AG08395 (cell line): Measurements from ENCODE around the gene RER1.
"Not testable (repeated sequence)": the region's sequence is repeated elsewhere in the genome, so short reads cannot be mapped to it uniquely, and the experiment has no call there.

Source experiments
- DNase-seq: peaks from one replicate; pipeline ENCODE4 v3.0.0; 2012; ENCODE audit warnings: mixed read lengths, low spot score

RER1 gene

DNA sequence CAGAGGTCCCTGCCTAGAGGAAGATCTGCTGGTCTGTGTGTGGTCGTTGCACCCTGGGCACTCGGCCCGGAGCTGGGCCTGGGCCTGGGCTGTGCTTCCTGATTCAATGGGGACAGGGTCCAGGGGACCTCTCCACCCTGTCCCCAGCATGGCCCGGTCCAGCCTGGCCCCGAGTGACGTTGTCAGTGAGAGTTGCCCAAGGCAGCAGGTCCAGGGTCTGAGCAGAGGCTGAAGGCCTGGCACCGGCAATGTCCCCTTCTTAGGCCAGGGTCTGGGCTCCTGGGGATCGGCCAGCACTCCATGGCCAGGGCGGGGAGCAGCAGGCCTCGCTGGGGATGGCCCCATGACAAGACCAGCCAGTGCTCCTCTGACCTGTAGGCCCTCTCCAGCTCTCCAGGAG lies 36.3 kb downstream of the RER1 start:
- DNase-seq, result no peak

- no peak for DNase-seq
These were observed 36.8 kb downstream of the RER1 start for GRCh38 chr1:2428490-2428889.

- no peak for DNase-seq
These were observed 38.3 kb downstream of the RER1 start for GRCh38 chr1:2429780-2430591.

DNA sequence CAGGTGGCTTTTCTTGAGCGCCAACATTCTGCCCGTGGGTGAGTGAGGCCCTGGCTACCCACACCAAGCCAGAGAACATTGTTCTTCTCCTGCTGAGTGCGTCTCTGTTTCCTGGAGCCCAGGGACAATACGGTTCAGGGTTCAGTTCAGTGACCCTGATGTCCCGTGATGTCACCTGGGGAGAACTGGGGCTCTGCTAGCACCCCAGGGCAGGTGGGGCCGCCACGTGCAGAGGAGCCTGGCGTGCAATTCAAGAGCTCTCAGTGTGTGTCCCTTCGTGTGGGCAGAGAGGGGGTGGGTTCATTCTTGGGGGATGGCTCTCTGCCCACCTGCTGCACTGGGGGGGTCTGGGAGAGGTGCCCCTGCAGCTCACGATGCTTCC lies 38.9 kb downstream of the RER1 start:
- no peak for DNase-seq

- DNase-seq, result no peak
These were observed 39.5 kb downstream of the RER1 start for GRCh38 chr1:2431103-2431502.

GRCh38 chr1:2431518-2431917 lies 39.9 kb downstream of the RER1 start:
- DNase-seq, result no peak

DNA sequence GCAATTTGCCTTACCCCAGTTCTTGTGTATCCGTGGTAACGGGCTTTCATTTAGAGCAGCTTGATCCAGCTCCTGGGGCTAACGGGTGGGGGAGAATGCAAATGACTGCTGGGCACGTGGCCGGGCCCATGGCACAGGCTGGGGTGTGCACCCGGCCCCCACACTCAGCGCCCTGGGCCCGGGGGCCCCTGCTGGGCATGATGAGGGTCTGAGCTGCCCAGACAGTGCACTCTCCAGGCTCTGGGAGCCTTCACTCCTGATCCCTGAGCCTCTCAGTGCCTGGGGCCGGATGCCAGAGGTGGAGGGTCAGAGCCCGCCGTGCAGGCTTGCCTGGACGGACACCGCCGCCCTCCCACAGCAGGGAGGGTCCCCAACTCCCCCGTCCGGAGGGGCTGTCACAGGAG lies 40.8 kb downstream of the RER1 start:
- no peak for DNase-seq

GRCh38 chr1:2433196-2433595 lies 41.6 kb downstream of the RER1 start:
- DNase-seq, result no peak

DNA sequence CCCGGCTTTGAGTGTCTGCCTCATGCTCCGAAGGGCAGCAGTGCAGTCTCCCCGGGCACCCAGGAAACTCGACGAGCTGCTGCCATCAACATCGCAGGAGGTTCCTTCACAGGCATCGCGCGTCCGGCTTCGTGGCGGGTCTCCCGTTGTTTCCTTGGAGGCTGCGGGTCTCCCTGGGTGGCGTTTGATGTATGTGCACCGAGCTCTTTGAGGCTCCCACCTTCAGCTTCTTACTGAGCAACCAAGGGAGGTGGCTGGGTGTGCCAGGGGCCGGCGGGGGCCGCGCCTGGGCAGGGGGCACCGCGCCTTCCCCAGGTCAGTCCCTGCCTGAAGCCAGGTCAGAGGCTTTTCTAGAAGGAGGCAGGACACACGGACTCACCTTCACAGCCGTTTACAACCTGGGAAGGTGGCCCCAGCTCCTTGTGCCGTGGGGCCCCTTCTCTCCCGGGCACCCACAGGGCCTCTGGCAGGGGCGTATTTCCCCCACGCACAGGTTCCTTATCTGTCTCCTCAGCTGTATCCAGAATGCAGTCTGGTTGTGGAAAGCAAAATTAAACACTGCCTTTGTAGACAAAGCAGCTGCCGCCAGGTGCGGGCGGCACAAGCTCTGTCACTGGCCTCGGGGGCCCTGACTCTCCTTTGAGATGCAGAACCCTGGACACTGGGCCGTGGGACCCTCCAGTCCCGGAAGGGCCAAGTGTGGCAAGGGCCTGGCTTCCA lies 42.5 kb downstream of the RER1 start:
- DNase-seq, result no peak

DNA sequence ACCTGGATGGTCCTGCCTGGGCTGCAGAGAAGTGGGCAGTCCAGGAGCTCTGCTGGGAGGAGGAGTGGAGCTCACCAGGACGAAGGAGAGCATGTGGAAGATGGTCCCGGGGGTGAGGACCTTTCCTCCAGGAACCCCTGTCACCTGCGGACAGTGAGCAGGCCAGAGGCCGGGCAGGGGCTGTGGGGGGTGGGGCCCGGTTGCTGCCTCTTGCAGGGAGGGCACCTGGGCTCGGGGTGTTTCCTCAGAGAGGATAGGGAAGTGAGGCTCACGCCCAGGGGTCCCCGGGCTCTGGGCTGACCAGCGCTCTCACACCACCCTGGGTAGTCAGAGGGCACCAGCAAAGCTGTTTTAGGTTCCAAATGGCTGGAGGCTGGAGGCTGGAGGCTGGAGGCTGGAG lies 43.5 kb downstream of the RER1 start:
- no peak for DNase-seq

- DNase-seq, result no peak
These were observed 44.2 kb downstream of the RER1 start for GRCh38 chr1:2435746-2436355.

DNA sequence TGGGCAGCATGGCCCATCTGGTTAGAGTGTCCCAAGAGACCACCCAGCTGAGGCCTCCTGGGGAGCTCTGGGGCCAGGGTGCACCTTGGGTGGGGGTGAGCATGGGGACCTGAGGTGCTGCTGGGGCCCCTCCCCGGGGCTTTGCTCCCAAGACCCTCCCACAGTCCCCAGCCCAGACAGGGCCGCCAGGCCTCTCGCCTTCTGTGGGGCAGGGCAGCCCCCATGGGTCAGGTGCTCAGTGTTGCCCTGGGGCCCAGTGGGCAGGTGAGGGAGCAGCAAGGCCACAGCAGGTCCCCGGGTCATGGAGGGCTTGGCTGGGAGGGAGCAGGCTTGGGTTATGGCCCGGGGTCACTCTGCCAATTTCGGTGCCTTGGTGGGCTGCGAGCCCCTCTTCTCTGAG lies 45.2 kb downstream of the RER1 start:
- DNase-seq, result no peak

GRCh38 chr1:2437617-2438016 lies 46.0 kb downstream of the RER1 start:
- no peak for DNase-seq

- no peak for DNase-seq
These were observed 46.4 kb downstream of the RER1 start for GRCh38 chr1:2438038-2438437.

DNA sequence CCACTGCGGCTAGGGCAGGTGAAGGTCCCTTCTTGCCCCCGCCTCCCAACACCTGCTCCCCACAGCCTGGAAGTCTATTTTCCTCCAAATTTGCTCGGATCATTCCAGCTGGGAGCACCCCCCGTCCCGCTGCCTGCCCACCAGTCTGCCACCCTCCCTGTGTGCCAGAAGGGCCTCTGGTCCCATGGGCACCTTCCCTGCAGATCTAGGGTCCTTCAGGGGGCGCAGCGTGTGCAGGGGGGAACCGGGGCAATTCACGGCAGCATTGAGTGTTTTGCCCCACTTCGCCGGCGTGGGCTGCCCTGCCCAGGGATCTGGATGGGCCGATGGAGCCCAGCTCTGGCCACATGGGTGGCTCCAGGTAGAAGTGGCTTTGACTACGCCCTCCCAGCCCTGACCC lies 47.0 kb downstream of the RER1 start:
- no peak for DNase-seq

DNA sequence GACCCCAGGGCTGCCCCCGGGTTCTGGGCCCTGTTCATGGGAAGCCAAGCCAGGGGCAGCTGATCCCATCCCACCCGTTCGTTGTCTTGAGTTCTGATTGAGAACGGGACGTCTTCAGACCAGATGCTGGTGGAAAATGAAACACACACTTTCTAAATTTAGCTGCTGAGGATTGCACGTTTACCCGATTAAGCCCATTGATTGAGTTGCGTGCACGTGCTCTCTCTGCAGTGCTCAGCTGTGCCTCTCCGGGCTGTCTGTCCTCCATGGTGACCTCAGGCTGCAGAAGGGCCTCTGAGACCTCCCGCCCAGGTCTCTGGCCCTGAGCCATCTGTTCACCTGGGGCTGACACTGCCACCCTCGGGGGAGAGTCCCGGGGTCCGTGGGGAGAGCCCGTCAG lies 47.7 kb downstream of the RER1 start:
- no peak for DNase-seq

DNA sequence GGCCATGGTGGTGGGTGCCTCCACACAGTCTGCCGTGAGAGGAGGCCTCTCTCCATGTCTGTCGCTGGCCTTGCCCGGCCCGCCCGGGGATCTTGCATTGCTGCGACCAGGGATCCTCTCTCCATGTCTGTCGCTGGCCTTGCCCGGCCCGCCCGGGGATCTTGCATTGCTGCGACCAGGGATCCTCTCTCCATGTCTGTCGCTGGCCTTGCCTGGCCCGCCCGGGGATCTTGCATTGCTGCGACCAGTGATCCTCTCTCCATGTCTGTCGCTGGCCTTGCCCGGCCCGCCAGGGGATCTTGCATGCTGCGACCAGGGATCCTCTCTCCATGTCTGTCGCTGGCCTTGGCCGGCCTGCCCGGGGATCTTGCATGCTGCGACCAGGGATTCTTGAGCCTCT lies 48.7 kb downstream of the RER1 start:
- not testable (repeated sequence) for DNase-seq

GRCh38 chr1:2441746-2442145 lies 50.1 kb downstream of the RER1 start:
- no peak for DNase-seq

DNA sequence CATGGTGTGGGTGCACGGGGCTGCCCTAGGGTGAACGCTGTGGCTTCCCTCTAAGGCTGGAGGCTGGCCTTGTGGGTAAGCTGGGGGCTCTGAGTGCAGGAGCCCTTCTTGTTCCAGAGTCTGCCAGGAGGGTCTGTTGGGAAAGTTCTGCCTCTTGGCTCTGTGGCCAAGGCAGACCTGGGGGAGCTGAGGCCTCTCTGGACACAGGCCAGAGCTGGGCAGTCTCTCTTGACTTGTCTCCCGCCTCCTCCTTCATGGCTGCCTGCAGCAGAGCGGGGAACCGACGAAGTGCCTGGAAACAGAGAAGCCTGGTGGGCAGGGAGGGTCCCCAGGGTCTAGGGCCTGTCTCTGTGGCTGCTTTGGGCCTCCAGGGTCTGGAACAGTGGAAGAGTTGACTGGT lies 51.0 kb downstream of the RER1 start:
- DNase-seq, result no peak

DNA sequence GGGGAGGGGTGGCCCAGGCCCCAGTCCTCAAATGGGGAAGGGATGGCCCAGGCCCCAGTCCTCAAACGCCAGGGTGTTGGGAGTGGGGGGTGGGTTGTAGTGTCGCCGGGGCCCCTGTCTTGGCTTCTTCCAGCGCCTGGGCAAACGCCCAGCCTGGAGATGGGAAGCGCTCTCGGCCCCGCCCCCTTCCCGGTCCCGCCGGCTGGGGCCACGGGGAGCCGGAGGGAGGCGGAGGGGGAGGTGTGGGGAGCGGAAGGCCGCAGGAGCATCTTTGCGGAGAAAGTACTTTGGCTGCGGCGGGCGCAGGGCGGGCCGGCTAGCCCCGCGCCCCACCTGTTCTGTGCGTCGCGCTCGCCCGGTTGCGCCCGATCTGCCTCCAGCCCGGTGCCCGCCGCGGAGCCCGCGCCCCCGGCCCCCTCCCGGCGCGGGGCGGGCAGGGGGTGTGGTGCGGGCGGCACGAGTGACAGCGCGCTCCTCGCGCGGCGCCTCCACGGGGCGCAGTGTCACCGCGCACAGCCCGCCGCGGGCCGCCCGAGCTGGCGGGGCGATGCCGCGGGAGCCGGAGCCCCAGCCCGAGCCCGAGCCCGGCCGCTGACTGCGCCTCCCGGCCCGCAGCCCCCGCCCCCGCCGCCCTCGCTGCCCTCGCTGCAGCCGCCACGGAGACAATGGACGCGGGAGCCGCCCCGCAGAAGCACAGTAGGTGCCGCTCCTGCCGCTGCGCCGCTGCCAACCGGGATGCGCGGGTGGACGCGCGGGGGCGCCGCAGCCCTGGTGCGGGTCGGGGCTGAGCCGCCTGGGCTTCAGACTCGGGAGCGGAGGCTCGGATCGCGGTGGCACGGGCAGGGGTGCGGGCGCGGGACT lies 51.9 kb downstream of the RER1 start:
- DNase-seq, result no peak

GRCh38 chr1:2444138-2444591 lies 52.5 kb downstream of the RER1 start:
- no peak for DNase-seq

DNA sequence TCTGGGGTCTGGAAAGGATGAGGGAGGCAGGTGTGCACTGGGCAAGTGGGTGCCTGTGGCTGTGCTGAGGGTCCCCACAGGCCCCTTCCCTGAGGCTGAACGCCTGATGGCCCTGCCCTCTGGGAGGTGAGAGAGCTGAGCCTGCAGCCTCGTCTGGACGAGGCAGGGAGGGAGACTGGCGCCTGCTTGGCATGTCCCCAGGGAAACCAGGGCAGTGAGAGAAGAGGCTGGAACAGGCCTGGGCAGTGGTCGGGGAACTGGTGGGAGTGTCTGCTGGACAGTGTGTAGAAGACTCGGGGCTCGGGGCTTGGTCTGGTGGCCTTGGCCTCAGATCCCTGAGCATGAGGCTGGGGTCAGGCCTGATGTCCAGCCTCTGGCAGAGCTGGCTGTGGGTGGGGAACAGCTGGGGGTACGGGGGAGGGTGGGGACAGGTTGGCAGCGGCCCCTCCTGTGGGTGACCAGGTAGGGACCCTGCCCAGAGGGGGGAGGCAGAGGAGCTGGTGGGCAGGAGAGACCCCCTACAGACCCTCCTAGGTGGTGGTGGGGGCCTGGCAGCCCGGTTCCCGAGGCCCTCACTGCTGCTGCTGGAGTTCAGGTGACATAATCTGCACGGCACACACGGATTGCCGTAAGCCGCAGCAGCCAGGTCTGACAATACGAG lies 53.7 kb downstream of the RER1 start:
- DNase-seq, result no peak
